HG03521 (cell line): Measurements from ENCODE around the gene PROK1.
"Not testable (repeated sequence)": the region's sequence is repeated elsewhere in the genome, so short reads cannot be mapped to it uniquely, and the experiment has no call there.

Experiments
- ATAC-seq: cut with Tn5 transposase; IDR thresholded peaks from one replicate; pipeline ENCODE4 v1.9.1; 2021; ENCODE audit warnings: mild to moderate bottlenecking, moderate library complexity; ENCODE audit not compliant: unreplicated experiment

PROK1 gene, protein sequence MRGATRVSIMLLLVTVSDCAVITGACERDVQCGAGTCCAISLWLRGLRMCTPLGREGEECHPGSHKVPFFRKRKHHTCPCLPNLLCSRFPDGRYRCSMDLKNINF

GRCh38 chr1:110450929-110451328 is at the start of gene PROK1:
Gene PROK1, plus strand, starts transcription at chr1:110451149. Its CDS starts 68 bp downstream, at chr1:110451217.
- ATAC-seq = no peak

GRCh38 chr1:110403805-110404204 is 47.1 kb upstream of the PROK1 start:
- no peak for ATAC-seq

GRCh38 chr1:110404401-110404800 is 46.5 kb upstream of the PROK1 start:
- ATAC-seq = no peak

DNA sequence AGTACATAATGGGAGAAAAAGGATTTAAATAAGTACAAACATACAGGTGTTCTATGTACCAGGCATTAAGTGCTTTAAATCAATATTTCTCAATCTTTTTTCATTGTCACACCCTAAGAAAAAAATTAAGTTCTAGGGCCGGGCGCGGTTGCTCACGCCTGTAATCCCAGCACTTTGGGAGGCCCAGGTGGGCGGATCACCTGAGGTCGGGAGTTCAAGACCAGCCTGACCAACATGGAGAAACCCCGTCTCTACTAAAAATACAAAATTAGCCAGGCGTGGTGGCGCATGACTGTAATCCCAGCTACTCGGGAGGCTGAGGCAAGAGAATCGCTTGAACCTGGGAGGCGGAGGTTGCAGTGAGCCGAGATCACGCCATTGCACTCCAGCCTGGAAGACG is 44.5 kb upstream of the PROK1 start:
- ATAC-seq = not testable (repeated sequence)

- ATAC-seq = peak; percentile 81
These were observed 43.4 kb upstream of the PROK1 start, which contains the start of gene LAMTOR5 for GRCh38 chr1:110407260-110408210. Gene LAMTOR5, minus strand, starts transcription at chr1:110407694. Its CDS starts 74 bp downstream, at chr1:110407620.

DNA sequence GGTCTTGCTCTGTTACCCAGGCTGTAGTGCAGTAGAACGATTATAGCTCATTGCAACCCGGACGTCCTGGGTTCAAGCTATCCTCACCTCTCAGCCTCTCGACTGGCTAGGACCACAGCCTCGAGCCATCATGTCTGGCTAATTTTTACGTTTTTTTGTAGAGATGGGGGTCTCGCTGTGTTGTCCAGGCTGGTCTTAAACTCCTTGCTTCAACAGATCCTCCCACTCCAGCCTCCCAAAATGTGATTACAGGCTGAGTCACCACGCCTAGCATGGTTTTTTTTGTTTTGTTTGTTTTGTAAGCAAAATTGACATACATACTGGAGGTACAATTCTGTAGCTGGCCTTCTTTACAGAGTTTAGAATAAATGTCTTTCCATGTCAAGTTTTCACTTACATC is 42.5 kb upstream of the PROK1 start:
- no peak for ATAC-seq

DNA sequence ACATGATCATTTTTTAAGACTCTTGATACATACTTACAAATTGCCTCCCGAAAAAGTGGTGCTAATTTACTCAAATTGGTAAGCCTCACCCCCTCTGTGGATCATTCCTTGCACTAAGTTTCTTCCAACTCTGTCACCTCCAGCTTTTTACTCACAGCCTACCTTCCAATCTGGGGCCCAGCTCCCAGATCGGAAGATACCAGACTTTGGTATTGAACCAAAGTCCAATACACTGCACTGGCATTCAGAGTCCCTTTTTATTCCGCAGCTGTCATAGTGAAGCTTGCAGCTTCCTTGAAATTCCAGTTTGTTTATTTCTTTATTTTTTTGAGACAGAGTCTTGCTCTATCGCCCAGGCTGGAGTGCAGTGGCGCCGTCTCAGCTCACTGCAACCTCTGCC is 41.6 kb upstream of the PROK1 start:
- no peak for ATAC-seq

GRCh38 chr1:110411173-110411735 is 39.7 kb upstream of the PROK1 start:
- no peak for ATAC-seq

- ATAC-seq = no peak
These were observed 38.4 kb upstream of the PROK1 start for GRCh38 chr1:110412576-110412975.

GRCh38 chr1:110413045-110413444 is 37.9 kb upstream of the PROK1 start:
- ATAC-seq = not testable (repeated sequence)

DNA sequence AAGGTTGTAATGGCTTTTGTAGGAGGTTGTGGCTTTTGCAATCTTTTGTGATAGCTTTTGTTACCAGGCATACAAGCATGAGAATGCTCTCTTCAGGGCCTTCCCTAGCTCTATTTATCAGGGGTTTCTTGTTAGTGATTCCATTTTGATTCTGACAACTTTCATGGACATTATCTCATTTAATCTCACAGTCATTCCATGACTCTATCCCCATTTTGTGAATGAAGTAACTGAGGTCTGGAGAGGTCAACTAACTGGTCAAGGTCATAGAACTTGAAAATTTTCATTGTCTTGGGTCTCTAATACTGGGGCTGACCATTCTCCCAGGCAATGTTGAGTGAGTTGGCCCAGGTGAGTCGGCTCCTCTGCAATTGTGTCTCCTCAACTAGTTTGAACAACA is 32.2 kb upstream of the PROK1 start:
- ATAC-seq = no peak

DNA sequence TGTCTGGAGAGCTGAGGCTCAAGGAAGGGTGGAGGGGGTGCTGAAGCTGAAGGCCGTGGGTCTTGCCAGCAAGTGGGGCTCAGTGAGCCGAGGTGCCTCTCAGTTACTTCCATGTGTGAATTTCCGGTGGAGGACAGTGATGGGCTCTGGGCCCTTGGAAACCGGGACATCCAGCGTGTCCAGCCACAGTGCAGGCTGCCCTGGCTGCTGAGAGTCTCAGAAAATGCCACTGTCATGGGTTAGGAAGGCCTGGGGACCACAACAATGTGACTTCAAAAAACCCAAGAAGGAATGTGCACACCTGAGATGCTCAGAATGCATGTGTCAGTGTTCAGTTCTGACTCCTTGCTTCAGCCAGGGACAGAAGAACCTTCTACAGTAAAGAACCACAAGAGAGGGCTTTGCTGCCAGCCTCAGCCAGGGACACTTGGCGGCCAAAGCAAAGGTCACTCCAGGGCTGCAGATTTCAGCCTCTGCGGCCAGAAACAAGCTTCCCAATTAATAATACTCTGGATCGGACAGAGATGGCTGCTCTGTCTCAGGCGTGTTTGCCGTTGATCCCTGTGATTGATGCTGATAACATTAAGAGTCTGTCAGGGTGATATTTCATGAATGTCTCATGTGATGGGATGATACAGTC is 30.8 kb upstream of the PROK1 start:
- ATAC-seq = no peak

DNA sequence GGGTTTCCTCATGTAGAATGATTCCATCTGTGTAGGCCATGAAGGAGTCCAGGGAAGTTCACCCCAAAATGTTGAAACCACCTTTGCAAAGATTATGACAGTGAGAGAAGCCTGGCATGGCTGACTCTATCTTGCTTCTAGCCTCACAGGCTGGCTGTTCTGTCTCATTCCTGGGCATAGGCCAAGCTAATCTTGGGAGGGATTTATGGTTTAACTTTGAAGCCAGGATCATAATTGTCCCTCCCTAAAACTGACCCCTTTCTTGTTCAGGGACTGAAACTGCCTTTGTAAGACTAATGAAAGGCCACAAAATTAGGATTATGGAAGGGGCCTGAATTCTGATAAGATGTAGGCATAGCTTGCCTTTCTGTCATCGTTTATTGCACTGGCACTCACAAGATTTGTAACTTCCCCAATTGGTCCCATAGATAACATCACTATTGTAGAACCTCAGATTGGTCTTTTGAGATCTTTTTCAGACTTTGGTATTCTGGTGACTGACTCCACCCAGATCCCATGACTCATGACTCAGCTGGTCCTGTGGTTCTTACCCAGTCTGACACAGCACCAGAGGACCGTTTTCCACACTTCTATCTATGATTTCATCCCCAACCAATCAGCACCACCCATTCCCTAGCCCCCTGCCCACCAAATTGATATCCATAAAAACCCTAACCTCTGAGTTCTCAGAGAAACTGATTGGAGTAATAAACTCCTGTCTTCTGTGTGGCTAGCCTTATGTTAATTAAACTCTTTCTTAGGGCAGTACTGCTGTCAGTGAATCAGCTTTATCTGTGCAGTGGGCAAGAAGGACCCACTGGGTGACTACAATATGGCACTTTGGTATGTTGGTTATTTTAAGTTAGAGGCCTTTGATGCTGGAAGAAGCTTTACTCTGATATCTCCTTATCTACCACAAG is 29.8 kb upstream of the PROK1 start:
- no peak for ATAC-seq

DNA sequence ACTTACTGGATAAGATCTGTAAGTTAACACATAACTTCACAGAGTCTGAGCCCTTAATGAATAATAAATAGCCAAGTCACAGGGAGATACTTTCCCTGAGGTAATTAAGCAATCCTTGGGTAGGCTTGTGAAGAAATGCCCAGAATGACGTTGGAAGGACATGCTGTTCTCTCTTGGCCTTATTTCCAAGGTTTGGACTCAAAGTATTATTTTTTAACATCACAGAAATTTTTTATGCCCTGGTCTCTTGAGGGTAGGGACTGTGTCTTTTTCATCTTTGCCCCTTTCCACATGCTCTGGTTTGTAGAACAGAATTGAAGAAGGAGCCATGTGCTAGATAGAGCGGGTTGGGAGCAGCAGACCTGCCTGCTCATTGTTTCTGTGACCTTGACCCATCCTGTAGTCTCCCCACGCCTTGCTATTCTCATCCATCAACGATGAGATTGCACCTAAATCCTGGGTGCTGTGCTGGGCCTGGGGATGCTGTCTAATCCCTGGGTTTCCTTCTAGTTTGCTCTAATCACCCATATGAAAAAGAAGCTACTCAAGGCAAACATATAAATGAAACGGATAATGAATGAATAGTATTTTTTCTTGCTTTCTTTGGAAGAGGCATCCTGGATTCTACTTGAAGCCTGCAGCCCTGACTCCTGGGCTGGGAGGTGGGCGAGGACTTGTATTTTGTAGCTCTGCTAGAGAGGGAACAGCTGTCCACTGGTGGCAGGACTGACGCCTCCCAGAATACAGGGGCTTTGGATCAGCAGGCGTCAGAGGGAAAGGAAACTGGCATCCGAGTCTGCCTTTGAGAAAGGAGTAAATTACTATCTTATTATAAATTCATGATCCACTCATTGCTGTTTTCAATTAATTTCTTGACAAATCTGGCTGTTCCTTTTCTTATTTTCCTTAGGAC is 26.0 kb upstream of the PROK1 start:
- no peak for ATAC-seq

DNA sequence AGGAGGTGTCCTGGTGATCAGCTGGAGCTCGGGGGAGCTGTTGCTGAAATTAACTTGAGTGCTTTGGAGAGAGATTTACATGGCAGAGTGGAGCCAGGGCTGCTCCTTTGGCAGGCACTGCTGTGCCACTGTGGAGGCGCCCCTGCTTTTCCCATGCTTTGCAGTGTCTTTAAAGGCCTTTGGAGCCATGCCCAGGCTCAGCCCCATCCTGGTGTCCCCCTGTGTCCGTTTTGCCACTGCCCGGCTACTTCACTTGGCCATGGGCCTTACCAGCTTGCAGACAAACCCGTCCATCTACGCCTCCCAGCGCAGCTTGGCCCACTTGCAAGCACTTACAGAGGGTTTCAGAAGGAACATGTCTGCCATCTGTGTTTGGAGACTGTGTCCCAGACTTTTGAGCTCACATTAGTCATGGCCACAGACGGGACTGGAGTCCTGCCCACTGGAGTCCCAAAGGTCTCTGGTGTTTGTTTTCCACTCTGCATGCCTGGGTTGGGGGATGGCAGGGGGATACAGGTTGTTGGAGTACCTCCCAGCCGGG is 25.3 kb upstream of the PROK1 start:
- ATAC-seq = no peak

- no peak for ATAC-seq
These were observed 24.1 kb upstream of the PROK1 start for GRCh38 chr1:110426854-110427253.

DNA sequence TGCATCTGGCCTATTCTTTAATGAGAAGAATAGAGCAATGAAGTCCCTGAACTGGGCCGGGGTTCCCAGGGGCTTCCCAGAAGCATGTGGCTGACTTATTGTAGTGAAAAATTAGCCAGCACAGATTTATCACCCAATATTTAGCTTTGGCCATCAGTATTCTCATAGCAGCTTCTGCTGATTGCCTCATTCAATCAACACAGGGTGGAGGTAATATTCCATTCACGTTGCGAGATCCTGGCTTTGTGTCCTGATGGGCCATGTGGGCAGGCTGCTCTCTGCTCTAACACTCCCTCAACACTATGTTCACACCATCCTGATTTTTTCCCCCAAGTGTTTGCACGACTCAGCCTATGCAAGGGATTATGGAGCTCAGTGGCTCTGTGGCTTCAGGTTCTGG is 22.0 kb upstream of the PROK1 start:
- no peak for ATAC-seq

DNA sequence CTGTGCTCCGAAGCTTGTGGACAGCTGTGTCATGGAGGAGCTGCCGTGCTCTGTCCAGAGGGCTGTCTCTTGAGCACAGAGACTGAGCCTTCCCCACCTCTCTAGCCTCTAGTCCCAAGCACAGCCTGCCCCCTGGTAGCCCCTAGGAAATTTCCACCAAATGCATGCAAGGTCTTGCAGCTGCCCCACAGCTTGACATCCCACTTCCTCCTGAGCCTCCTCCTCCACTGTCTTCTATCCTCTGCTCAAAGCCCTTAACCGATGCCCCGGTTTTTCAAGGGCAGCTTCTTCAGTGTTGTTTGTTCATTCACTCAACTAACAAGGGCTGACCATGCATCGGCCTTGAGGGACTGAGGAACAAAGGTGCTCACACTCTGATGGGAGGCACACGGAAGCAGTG is 20.6 kb upstream of the PROK1 start:
- ATAC-seq = no peak

DNA sequence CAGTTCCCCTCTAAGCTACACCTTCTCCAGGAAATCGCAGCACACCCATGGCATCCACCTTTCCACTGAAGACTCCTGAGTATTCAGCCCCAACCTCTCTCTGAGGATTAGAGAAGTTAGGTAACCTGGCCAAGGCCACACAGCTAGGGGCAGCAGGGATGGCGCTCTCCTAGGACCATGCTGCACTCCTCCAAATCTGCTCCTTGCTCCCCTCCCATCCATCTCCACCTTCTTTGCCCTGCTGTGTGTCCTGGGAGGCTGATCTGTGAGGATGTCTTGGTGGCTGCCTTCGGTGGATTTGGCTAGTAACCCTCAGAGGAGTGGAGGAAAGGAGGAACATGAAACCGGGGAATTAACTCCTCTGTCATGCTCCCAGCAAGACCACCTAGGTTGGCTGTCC is 20.0 kb upstream of the PROK1 start:
- no peak for ATAC-seq
